Left lung (tissue), 10 donors: Measurements from ENCODE around the gene C1QTNF8. TPM values are rescaled to one million over a fixed set of nuclear protein-coding genes. Genes with fewer than 3 reads are reported as not detected.

Experiments
- ATAC-seq: fragments of 200-7000 bp; cut with Tn5 transposase; one replicate; pipeline ENCODE4 v1.9.1; 2020; ENCODE audit warnings: moderate library complexity
- DNase-seq, 4 donors: peaks; one replicate each; pipeline ENCODE4 v3.0.0-alpha.2; 2013 to 2020
- H3K27ac ChIP-seq, 2 donors: fragments of 200-600 bp; sonication (generic) in 1 of 2; one replicate each; pipeline versions ENCODE4 v1.5.0 to v1.8.0; 2020 to 2021
- H3K27me3 ChIP-seq, 2 donors: fragments of 200-600 bp; sonication (generic) in 1 of 2; one replicate each; pipeline versions ENCODE4 v1.5.0 to v1.8.0; 2020 to 2021
- H3K36me3 ChIP-seq, 2 donors: fragments of 200-600 bp; sonication (generic) in 1 of 2; one replicate each; pipeline versions ENCODE4 v1.5.0 to v1.8.0; 2020 to 2021
- H3K4me1 ChIP-seq, 2 donors: fragments of 200-600 bp; one replicate each; pipeline ENCODE4 v1.8.0; 2021
- H3K4me3 ChIP-seq, 2 donors: fragments of 200-600 bp; sonication (generic) in 1 of 2; one replicate each; pipeline versions ENCODE4 v1.5.0 to v1.8.0; 2020 to 2021; ENCODE audit warnings: mild to moderate bottlenecking in 1 of 2
- H3K9me3 ChIP-seq, 2 donors: fragments of 200-600 bp; sonication (generic) in 1 of 2; one replicate each; pipeline versions ENCODE4 v1.5.0 to v1.8.0; 2020 to 2021
- intact Hi-C, 2 donors: fragments of 100-400 bp; cut with DNase I; formaldehyde crosslinking; loops; one replicate each; pipeline versions ENCODE4 v1.11.2 to v1.14.2; 2022
- polyA plus RNA-seq, 6 donors: library from polyadenylated mRNA; unstranded; fragments of 120-200 nt; gene quantifications; one replicate each; pipeline ENCODE4 v1.2.1, GENCODE V29; 2013; ENCODE audit not compliant: insufficient read length in 6 of 6
- total RNA-seq, 2 donors: library from RNA; stranded (reverse); fragmentation: NEBNext Ultra II Directional; extraction: Animal tissue kit (Norgen Biotek cat#: 25700); gene quantifications; one replicate each; pipeline ENCODE4 v1.2.1, GENCODE V29; 2021
- TF ChIP-seq, protein P1 (sequence below), 2 donors: fragments of 200-600 bp; sonication (generic) in 1 of 2; IDR thresholded peaks; one replicate each; pipeline versions ENCODE4 v1.5.0 to v1.8.0; 2021; ENCODE audit warnings: antibody characterized with exemption in 2 of 2
- donor health status: DM: no; HTN: yes; CAD: no.
- donor health status: DM: no; HTN: no; CAD: no.

C1QTNF8 gene
- total and polyA plus RNA-seq, 8 donors: 0.10 to 0.23 (median 0.10) TPM; not detected in 5

DNA sequence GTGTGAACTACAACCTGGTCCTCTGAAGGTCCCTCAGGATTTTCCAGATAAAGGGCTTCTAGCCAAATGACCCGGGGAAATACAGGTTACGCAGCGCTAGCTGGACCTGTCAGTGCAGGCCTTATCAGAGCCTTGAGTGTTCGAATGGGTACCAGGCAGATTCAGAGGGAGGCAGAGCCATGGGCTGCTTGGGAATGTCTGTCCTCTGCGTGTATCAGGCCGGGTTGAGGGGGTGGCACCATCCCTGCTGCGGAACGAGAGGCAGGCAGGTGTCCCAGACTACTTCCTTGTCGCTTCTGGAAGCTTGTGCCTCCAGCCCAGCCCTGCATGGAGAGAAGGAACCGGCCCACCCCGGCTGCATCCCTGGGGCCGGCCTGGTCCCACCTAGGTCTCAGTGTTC is 57.1 kb downstream of the C1QTNF8 start:
- no peaks in the 10 kb centered on the region for H3K4me1 ChIP-seq
- intact Hi-C loops: no loop called here

More for the DNA sequence above, 57.1 kb downstream of the C1QTNF8 start:
- Histone ChIP-seq H3K4me3 (no peak overlapping the region), H3K36me3 (no peaks in the 10 kb centered on the region), H3K27me3 (peaks cover 0 to 75% of the 10 kb centered on the region in 2 donors), H3K9me3 (peaks cover 0 to 3% of the 10 kb centered on the region in 2 donors), H3K27ac (no peak overlapping the region)
- DNase-seq (no peak), ATAC-seq (no peak)
- TF ChIP-seq, protein P1, sequence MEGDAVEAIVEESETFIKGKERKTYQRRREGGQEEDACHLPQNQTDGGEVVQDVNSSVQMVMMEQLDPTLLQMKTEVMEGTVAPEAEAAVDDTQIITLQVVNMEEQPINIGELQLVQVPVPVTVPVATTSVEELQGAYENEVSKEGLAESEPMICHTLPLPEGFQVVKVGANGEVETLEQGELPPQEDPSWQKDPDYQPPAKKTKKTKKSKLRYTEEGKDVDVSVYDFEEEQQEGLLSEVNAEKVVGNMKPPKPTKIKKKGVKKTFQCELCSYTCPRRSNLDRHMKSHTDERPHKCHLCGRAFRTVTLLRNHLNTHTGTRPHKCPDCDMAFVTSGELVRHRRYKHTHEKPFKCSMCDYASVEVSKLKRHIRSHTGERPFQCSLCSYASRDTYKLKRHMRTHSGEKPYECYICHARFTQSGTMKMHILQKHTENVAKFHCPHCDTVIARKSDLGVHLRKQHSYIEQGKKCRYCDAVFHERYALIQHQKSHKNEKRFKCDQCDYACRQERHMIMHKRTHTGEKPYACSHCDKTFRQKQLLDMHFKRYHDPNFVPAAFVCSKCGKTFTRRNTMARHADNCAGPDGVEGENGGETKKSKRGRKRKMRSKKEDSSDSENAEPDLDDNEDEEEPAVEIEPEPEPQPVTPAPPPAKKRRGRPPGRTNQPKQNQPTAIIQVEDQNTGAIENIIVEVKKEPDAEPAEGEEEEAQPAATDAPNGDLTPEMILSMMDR (IDR thresholded peaks at IDR 0.05): no peak

Other genes with a start within 250 kb of the C1QTNF8 start
- 10 to 100 TPM; 15.5 to 21.7 TPM for gene LMF1, start 125.3 kb downstream of the C1QTNF8 start, total RNA-seq
- gene LMF1, start 125.3 kb downstream of the C1QTNF8 start, polyA plus RNA-seq: 10 to 100 TPM; 16.3 to 23.1 (median 20.4) TPM
- under 1 TPM; 0.26 to 0.50 TPM for gene SOX8, start 114.5 kb downstream of the C1QTNF8 start, total RNA-seq
- 1 to 10 TPM; 2.2 to 4.1 (median 2.8) TPM for gene SOX8, start 114.5 kb downstream of the C1QTNF8 start, polyA plus RNA-seq
- not detected for gene SSTR5, start 23.5 kb downstream of the C1QTNF8 start, total RNA-seq
- gene SSTR5, start 23.5 kb downstream of the C1QTNF8 start, polyA plus RNA-seq: under 1 TPM in 1 of 6 donors, not detected in 5; 0.11 TPM
- 10 to 100 TPM in 1 of 2 donors, 1 to 10 TPM in 1; 7.0 to 14.0 TPM for gene CACNA1H, start 56.9 kb upstream of the C1QTNF8 start, total RNA-seq
- 1 to 10 TPM; 3.4 to 7.7 (median 7.0) TPM for gene CACNA1H, start 56.9 kb upstream of the C1QTNF8 start, polyA plus RNA-seq
- gene TPSG1, start 129.0 kb upstream of the C1QTNF8 start, total RNA-seq: under 1 TPM in 1 of 2 donors, not detected in 1; 0.34 TPM
- gene TPSG1, start 129.0 kb upstream of the C1QTNF8 start, polyA plus RNA-seq: under 1 TPM in 2 of 6 donors, not detected in 4; 0.35 to 0.92 TPM
- gene TPSB2, start 133.9 kb upstream of the C1QTNF8 start, total RNA-seq: 10 to 100 TPM in 1 of 2 donors, 1 to 10 TPM in 1; 3.0 to 55.5 TPM
- gene TPSB2, start 133.9 kb upstream of the C1QTNF8 start, polyA plus RNA-seq: under 1 TPM in 2 of 6 donors, not detected in 4; 0.13 to 0.17 TPM
- 10 to 100 TPM; 35.1 to 51.0 TPM for gene TPSAB1, start 144.5 kb upstream of the C1QTNF8 start, total RNA-seq
- under 1 TPM in 2 of 6 donors, not detected in 4; 0.21 to 0.25 TPM for gene TPSAB1, start 144.5 kb upstream of the C1QTNF8 start, polyA plus RNA-seq
- under 1 TPM in 1 of 2 donors, not detected in 1; 0.37 TPM for gene TPSD1, start 159.8 kb upstream of the C1QTNF8 start, total RNA-seq
- gene TPSD1, start 159.8 kb upstream of the C1QTNF8 start, polyA plus RNA-seq: not detected
- 100 to 1,000 TPM in 1 of 2 donors, 10 to 100 TPM in 1; 89.0 to 111 TPM for gene UBE2I, start 213.4 kb upstream of the C1QTNF8 start, total RNA-seq
- gene UBE2I, start 213.4 kb upstream of the C1QTNF8 start, polyA plus RNA-seq: 100 to 1,000 TPM; 133 to 188 (median 146) TPM
- gene BAIAP3, start 237.4 kb upstream of the C1QTNF8 start, total RNA-seq: 1 to 10 TPM; 2.6 to 6.0 TPM
- gene BAIAP3, start 237.4 kb upstream of the C1QTNF8 start, polyA plus RNA-seq: 1 to 10 TPM; 1.4 to 8.3 (median 4.2) TPM